Endothelial cell of umbilical vein (primary cell): ENCODE measurements around the gene METTL26. TPM values are rescaled to one million over a fixed set of nuclear protein-coding genes. Genes with fewer than 3 reads are reported as not detected.

Experiments
- BruUV-seq: library from RNA; stranded (reverse); fragments of 400-500 nt; replicated peaks from 2 replicates; lab custom pipeline; 2021; lab: Mats Ljungman, UMichigan
- CTCF ChIA-PET: fragments of 300-600, 350-600 bp; sonication (Branson Sonifier 250); formaldehyde crosslinking; loops from one replicate; lab custom pipeline; 2021; ENCODE audit warnings: antibody characterized with exemption, inconsistent platforms; lab: Charles Lee
- POLR2A ChIA-PET: fragments of 300-600, 350-600 bp; sonication (Branson Sonifier 250); formaldehyde crosslinking; loops from one replicate; lab custom pipeline; 2021; ENCODE audit warnings: antibody characterized with exemption, inconsistent platforms; lab: Charles Lee
- DNase-seq: peaks from one replicate; pipeline ENCODE4 v3.0.0-alpha.2; 2011; ENCODE audit warnings: low read depth, low spot score
- FAIRE-seq: peaks from 2 replicates; lab custom pipeline; 2011; peaks lifted over from hg19 to GRCh38; lab: Jason Lieb, UNC
- H2AFZ ChIP-seq: 2 replicates; pipeline ENCODE4 v1.6.0; 2012; ENCODE audit warnings: low read depth, low read length, control low read depth, inconsistent platforms
- H3K27ac ChIP-seq: 2 replicates; pipeline ENCODE4 v1.5.1; 2011; ENCODE audit warnings: low read depth, mild to moderate bottlenecking, control low read depth, low read length, moderate library complexity; ENCODE audit not compliant: insufficient read depth
- H3K27me3 ChIP-seq, 2 experiments: 2 replicates each; pipeline versions ENCODE4 v1.6.0 to v1.6.1; 2011; ENCODE audit warnings: low read length in 2 of 2, mixed read lengths in 1 of 2; ENCODE audit not compliant: control insufficient read depth in 2 of 2, insufficient read depth in 2 of 2
- H3K36me3 ChIP-seq, 2 experiments: 2 replicates in 1 of 2; 3 replicates in 1 of 2; pipeline ENCODE4 v1.5.1; 2011; ENCODE audit warnings: low read length in 2 of 2, mild to moderate bottlenecking in 1 of 2, moderate library complexity in 1 of 2; ENCODE audit not compliant: control insufficient read depth in 2 of 2, insufficient read depth in 2 of 2; ENCODE audit errors: extremely low read depth in 1 of 2
- H3K4me1 ChIP-seq: 3 replicates; pipeline ENCODE4 v1.5.1; 2011; ENCODE audit warnings: mild to moderate bottlenecking, low read length; ENCODE audit not compliant: control insufficient read depth, insufficient read depth; ENCODE audit errors: extremely low read depth
- H3K4me2 ChIP-seq: 2 replicates; pipeline ENCODE4 v1.6.1; 2011; ENCODE audit warnings: low read length, control low read depth, mixed read lengths; ENCODE audit not compliant: insufficient read depth
- H3K4me3 ChIP-seq, 3 experiments: fragments of 200-600 bp in 1 of 3; sonication (generic), shearing (Covaris generic) in 1 of 3; replicated peaks in 1 of 3; 2 replicates each; pipeline ENCODE4 v1.5.1; 2011 to 2016; ENCODE audit warnings: control low read depth in 3 of 3, low read length in 3 of 3, mild to moderate bottlenecking in 2 of 3, inconsistent platforms in 1 of 3, low read depth in 1 of 3, moderate library complexity in 1 of 3; ENCODE audit not compliant: insufficient read depth in 1 of 3
- H3K79me2 ChIP-seq: 2 replicates; pipeline ENCODE4 v1.6.0; 2012; ENCODE audit warnings: low read length, inconsistent platforms; ENCODE audit not compliant: control insufficient read depth, insufficient read depth
- H3K9ac ChIP-seq: replicated peaks from 2 replicates; pipeline ENCODE3; 2011; ENCODE audit warnings: low read length, control low read depth; ENCODE audit not compliant: insufficient read depth; ENCODE audit errors: extremely low read depth
- H3K9me1 ChIP-seq: replicated peaks from 3 replicates; pipeline ENCODE4 v1.6.0; 2011; ENCODE audit warnings: mild to moderate bottlenecking, low read length; ENCODE audit not compliant: control insufficient read depth, insufficient read depth; ENCODE audit errors: extremely low read depth
- H3K9me3 ChIP-seq: replicated peaks from 2 replicates; pipeline ENCODE4 v1.5.1; 2012; ENCODE audit warnings: low read length, inconsistent platforms; ENCODE audit not compliant: control insufficient read depth, insufficient read depth
- H4K20me1 ChIP-seq: replicated peaks from 2 replicates; pipeline ENCODE3; 2011; ENCODE audit warnings: mild to moderate bottlenecking, low read length; ENCODE audit not compliant: control insufficient read depth, insufficient read depth; ENCODE audit errors: extremely low read depth
- EZH2 ChIP-seq: IDR thresholded peaks from 2 replicates; pipeline ENCODE4 v1.6.1; 2012; ENCODE audit warnings: borderline replicate concordance, low read depth, mild to moderate bottlenecking, moderate library complexity, low read length, inconsistent platforms; ENCODE audit not compliant: severe bottlenecking
- MYC ChIP-seq: IDR thresholded peaks from one replicate; pipeline ENCODE4 v1.6.1; 2011; ENCODE audit warnings: mild to moderate bottlenecking, low read depth, low read length
- POLR2A ChIP-seq: IDR thresholded peaks from 2 replicates; pipeline ENCODE4 v1.6.1; 2012; ENCODE audit warnings: low read depth, mild to moderate bottlenecking, control low read depth, low read length
- POLR2AphosphoS5 ChIP-seq: IDR thresholded peaks from 2 replicates; pipeline ENCODE4 v1.6.1; 2012; ENCODE audit warnings: low read depth, mild to moderate bottlenecking, control low read depth, low read length, moderate library complexity; ENCODE audit not compliant: insufficient read depth
- dilution Hi-C: fragments of 300-500 bp; cut with MboI; formaldehyde crosslinking; loops from one replicate; pipeline ENCODE4 v1.15.0; 2019; ENCODE audit warnings: low sequenced_read_pairs; ENCODE audit not compliant: extremely low pct_ligation_motif_present
- intact Hi-C: fragments of 100-400 bp; cut with micrococcal nuclease; formaldehyde crosslinking; loops from one replicate; pipeline ENCODE4 v1.10.0; 2022
- polyA plus RNA-seq, 4 experiments: library from polyadenylated mRNA; depleted of rRNA in 3 of 4; stranded (reverse) in 3 of 4; unstranded in 1 of 4; fragments of >200 nt; gene quantifications; 2 replicates each; pipeline versions ENCODE4 v1.2.1 to v1.2.3, GENCODE V29; 2011 to 2012; ENCODE audit warnings: missing spikeins in 1 of 4
- total RNA-seq: library from RNA; stranded (reverse); gene quantifications from 2 replicates; pipeline ENCODE4 v1.2.3, GENCODE V29; 2021
- TF ChIP-seq, protein P1 (sequence below), 2 donors: IDR thresholded peaks; 1 replicate in 1 of 2; 2 replicates in 1 of 2; pipeline ENCODE4 v1.5.1; 2011; ENCODE audit warnings: low read length in 2 of 2, mild to moderate bottlenecking in 2 of 2, moderate library complexity in 2 of 2, control low read depth in 1 of 2, inconsistent platforms in 1 of 2, low read depth in 1 of 2; ENCODE audit not compliant: insufficient read depth in 1 of 2; ENCODE audit errors: extremely low read depth in 1 of 2
- TF ChIP-seq, protein P2 (sequence below): IDR thresholded peaks from 2 replicates; pipeline ENCODE4 v1.6.1; 2011; ENCODE audit not compliant: insufficient read depth, insufficient read length

Gene METTL26
- total and polyA plus RNA-seq, 2 donors (not counting 3 experiments of a cell fraction or from before 2014, with no cell fraction given): 114 to 138 TPM

GRCh38 chr16:648781-649589 lies 12.9 kb upstream of the METTL26 start, which contains the start of gene WDR90:
Gene WDR90, plus strand, starts transcription at chr16:649365. Its CDS starts 52 bp downstream, at chr16:649417.
- intact Hi-C loops: loop anchor here (1.0 kb wide), 2 partner anchors 11 to 12 kb away; no protein-coding TSS in a partner anchor
- CTCF ChIA-PET: interaction anchor here (0.8 to 1.8 kb wide), 6 partner anchors 8 to 72 kb away, joined by 3 to 11 read pairs (median 4); partner anchors contain the start of genes METTL26 and RAB40C

More at GRCh38 chr16:648781-649589, 12.9 kb upstream of the METTL26 start, which contains the start of gene WDR90:
- Histone ChIP-seq H3K4me1 (peaks cover 8% of the 10 kb centered on the region), H3K9me3 (no peaks in the 10 kb centered on the region), H3K4me2 (peak within 1 kb of the TSS; percentile 75), H3K9ac (peak within 1 kb of the TSS; percentile 65), H3K36me3 (peaks cover 0 to 2% of the 10 kb centered on the region in 2 experiments), H3K27me3 (no peaks in the 10 kb centered on the region), H2AFZ (peak within 1 kb of the TSS; percentile 79), H3K27ac (peak within 1 kb of the TSS; percentile 69), H3K4me3 (peak within 1 kb of the TSS; percentile 13 to 57 (median 55)), H4K20me1 (no peaks in the 10 kb centered on the region), H3K9me1 (no peaks in the 10 kb centered on the region), H3K79me2 (no peaks in the 10 kb centered on the region)
- dilution Hi-C loops: no loop called here
- POLR2A ChIA-PET: interaction anchor here (0.9 to 1.3 kb wide), 2 partner anchors 12 kb away, joined by 3 to 4 read pairs; partner anchors contain the start of gene METTL26
- peak; percentile 96 for FAIRE-seq
- peak; percentile 89 for DNase-seq
- TSS peak; percentile 77 for BruUV-seq
- TF ChIP-seq, protein P1, sequence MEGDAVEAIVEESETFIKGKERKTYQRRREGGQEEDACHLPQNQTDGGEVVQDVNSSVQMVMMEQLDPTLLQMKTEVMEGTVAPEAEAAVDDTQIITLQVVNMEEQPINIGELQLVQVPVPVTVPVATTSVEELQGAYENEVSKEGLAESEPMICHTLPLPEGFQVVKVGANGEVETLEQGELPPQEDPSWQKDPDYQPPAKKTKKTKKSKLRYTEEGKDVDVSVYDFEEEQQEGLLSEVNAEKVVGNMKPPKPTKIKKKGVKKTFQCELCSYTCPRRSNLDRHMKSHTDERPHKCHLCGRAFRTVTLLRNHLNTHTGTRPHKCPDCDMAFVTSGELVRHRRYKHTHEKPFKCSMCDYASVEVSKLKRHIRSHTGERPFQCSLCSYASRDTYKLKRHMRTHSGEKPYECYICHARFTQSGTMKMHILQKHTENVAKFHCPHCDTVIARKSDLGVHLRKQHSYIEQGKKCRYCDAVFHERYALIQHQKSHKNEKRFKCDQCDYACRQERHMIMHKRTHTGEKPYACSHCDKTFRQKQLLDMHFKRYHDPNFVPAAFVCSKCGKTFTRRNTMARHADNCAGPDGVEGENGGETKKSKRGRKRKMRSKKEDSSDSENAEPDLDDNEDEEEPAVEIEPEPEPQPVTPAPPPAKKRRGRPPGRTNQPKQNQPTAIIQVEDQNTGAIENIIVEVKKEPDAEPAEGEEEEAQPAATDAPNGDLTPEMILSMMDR (IDR thresholded peaks at IDR 0.05; ENCODE audit: extremely low read depth in 1 of 2, insufficient read depth in 1 of 2, low read depth in 1 of 2, low read length in 2 of 2): no peak
- TF ChIP-seq MYC (peak; percentile 64), POLR2A (peak; percentile 61), EZH2 (no peak), POLR2AphosphoS5 (peak; percentile 75)
- TF ChIP-seq, protein P2, sequence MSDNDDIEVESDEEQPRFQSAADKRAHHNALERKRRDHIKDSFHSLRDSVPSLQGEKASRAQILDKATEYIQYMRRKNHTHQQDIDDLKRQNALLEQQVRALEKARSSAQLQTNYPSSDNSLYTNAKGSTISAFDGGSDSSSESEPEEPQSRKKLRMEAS: peak; percentile 97
